H7 (cell line): ENCODE measurements around the gene NUP35. TPM values are rescaled to one million over a fixed set of nuclear protein-coding genes. Genes with fewer than 3 reads are reported as not detected.
"Not testable (repeated sequence)": the region's sequence is repeated elsewhere in the genome, so short reads cannot be mapped to it uniquely, and the experiment has no call there.

Source experiments
- DNase-seq: peaks from one replicate; pipeline ENCODE4 v3.0.0; 2012
- H3K27me3 ChIP-seq: 2 replicates; pipeline ENCODE4 v1.6.0; 2011; ENCODE audit warnings: mild to moderate bottlenecking, low read length; ENCODE audit not compliant: control insufficient read depth, insufficient read depth
- H3K36me3 ChIP-seq: replicated peaks from 2 replicates; pipeline ENCODE4 v1.5.1; 2011; ENCODE audit warnings: low read length; ENCODE audit not compliant: control insufficient read depth, insufficient read depth
- H3K4me3 ChIP-seq: 2 replicates; pipeline ENCODE4 v1.5.1; 2011; ENCODE audit warnings: low read depth, mild to moderate bottlenecking, control low read depth, low read length, moderate library complexity; ENCODE audit not compliant: insufficient read depth
- total RNA-seq: library from RNA; depleted of rRNA; stranded (reverse); fragments of >200 nt; shearing (Covaris generic); gene quantifications from 2 replicates; pipeline ENCODE4 v1.2.3, GENCODE V29; 2014

NUP35 gene
- total RNA-seq, 1 experiment from 2014 or later = 33.4 TPM

GRCh38 chr2:183117226-183117625, 7.0 kb upstream of the NUP35 start:
- Histone ChIP-seq H3K27me3 (no peaks in the 10 kb centered on the region), H3K36me3 (no peaks in the 10 kb centered on the region), H3K4me3 (no peak overlapping the region)
- no peak for DNase-seq

GRCh38 chr2:183123117-183123958, 905 bp upstream of the NUP35 start:
- DNase-seq = no peak
- H3K36me3 ChIP-seq = no peaks in the 10 kb centered on the region
- H3K27me3 ChIP-seq = no peaks in the 10 kb centered on the region
- H3K4me3 ChIP-seq = peak overlapping the region; percentile 82

- H3K27me3 ChIP-seq = no peaks in the 10 kb centered on the region
- DNase-seq = no peak
- H3K4me3 ChIP-seq = peak overlapping the region; percentile 82
- H3K36me3 ChIP-seq = no peaks in the 10 kb centered on the region
These were observed 353 bp upstream of the NUP35 start for GRCh38 chr2:183123959-183124221.

- no peaks in the 10 kb centered on the region for H3K27me3 ChIP-seq
- peak overlapping the region; percentile 82 for H3K4me3 ChIP-seq
- DNase-seq = no peak
- peaks cover 2% of the 10 kb centered on the region; the same call in 1 of the 2 replicates for H3K36me3 ChIP-seq
These were observed 663 bp downstream of the NUP35 start for GRCh38 chr2:183124957-183125255.

- no peak for DNase-seq
- H3K27me3 ChIP-seq = no peaks in the 10 kb centered on the region
- H3K4me3 ChIP-seq = peak overlapping the region; percentile 17
These were observed 1.6 kb downstream of the NUP35 start for GRCh38 chr2:183125659-183126341.

GRCh38 chr2:183126635-183127034, 2.4 kb downstream of the NUP35 start:
- no peak for DNase-seq
- Histone ChIP-seq H3K36me3 (peaks cover 4% of the 10 kb centered on the region), H3K27me3 (no peaks in the 10 kb centered on the region), H3K4me3 (no peak overlapping the region)

More at GRCh38 chr2:183125659-183126341, 1.6 kb downstream of the NUP35 start:
- H3K36me3 ChIP-seq = peaks cover 2% of the 10 kb centered on the region; the same call in 1 of the 2 replicates

- Histone ChIP-seq H3K4me3 (no peak overlapping the region), H3K27me3 (no peaks in the 10 kb centered on the region), H3K36me3 (peaks cover 6% of the 10 kb centered on the region)
- no peak for DNase-seq
These were observed 9.8 kb downstream of the NUP35 start for GRCh38 chr2:183134016-183134415.

GRCh38 chr2:183148955-183149354, 24.7 kb downstream of the NUP35 start:
- H3K36me3 ChIP-seq = peaks cover 1% of the 10 kb centered on the region
- no peaks in the 10 kb centered on the region for H3K27me3 ChIP-seq
- no peak for DNase-seq
- H3K4me3 ChIP-seq = no peak overlapping the region

- H3K36me3 ChIP-seq = peaks cover 1% of the 10 kb centered on the region
- H3K4me3 ChIP-seq = no peak overlapping the region
- no peak for DNase-seq
- H3K27me3 ChIP-seq = no peaks in the 10 kb centered on the region
These were observed 25.2 kb downstream of the NUP35 start for GRCh38 chr2:183149489-183149888.

- not testable (repeated sequence) for H3K27me3 ChIP-seq, H3K36me3 ChIP-seq, H3K4me3 ChIP-seq, DNase-seq
These were observed 28.0 kb downstream of the NUP35 start for GRCh38 chr2:183152280-183152679.

- H3K36me3 ChIP-seq = peaks cover 1% of the 10 kb centered on the region; the same call in 1 of the 2 replicates
- H3K27me3 ChIP-seq = no peaks in the 10 kb centered on the region
These were observed 29.7 kb downstream of the NUP35 start for GRCh38 chr2:183153967-183154366.

GRCh38 chr2:183154772-183155171, 30.5 kb downstream of the NUP35 start:
- not testable (repeated sequence) for DNase-seq, H3K27me3 ChIP-seq, H3K4me3 ChIP-seq, H3K36me3 ChIP-seq

More at GRCh38 chr2:183153967-183154366, 29.7 kb downstream of the NUP35 start:
- no peak overlapping the region for H3K4me3 ChIP-seq
- DNase-seq = no peak

GRCh38 chr2:183157131-183157530, 32.9 kb downstream of the NUP35 start:
- H3K4me3 ChIP-seq = no peak overlapping the region
- H3K27me3 ChIP-seq = no peaks in the 10 kb centered on the region
- H3K36me3 ChIP-seq = peaks cover 5% of the 10 kb centered on the region
- no peak for DNase-seq

GRCh38 chr2:183162362-183162761, 38.1 kb downstream of the NUP35 start:
- DNase-seq = no peak
- no peaks in the 10 kb centered on the region for H3K27me3 ChIP-seq
- no peak overlapping the region for H3K4me3 ChIP-seq
- H3K36me3 ChIP-seq = peaks cover 7% of the 10 kb centered on the region
